GM18870 (cell line): ENCODE results near the gene PIH1D2.
"Not testable (repeated sequence)": the region's sequence is repeated elsewhere in the genome, so short reads cannot be mapped to it uniquely, and the experiment has no call there.

Experiments used
- ATAC-seq: cut with Tn5 transposase; IDR thresholded peaks from one replicate; pipeline ENCODE4 v1.9.1; 2021; ENCODE audit warnings: moderate library complexity; ENCODE audit not compliant: unreplicated experiment

The PIH1D2 gene, protein sequence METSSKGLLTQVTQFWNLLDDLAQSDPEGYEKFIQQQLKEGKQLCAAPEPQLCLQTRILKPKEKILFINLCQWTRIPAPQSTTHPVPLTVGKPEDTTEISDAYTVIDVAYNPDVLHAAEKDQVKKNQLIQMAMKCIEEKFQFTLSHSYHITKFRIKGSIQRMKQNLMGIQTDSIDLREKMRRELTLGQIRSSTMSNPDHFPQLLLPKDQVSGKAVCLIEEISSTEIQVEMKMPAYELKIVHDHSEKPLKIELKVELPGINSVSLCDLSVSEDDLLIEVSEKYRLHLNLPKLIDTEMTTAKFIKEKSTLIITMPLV

DNA sequence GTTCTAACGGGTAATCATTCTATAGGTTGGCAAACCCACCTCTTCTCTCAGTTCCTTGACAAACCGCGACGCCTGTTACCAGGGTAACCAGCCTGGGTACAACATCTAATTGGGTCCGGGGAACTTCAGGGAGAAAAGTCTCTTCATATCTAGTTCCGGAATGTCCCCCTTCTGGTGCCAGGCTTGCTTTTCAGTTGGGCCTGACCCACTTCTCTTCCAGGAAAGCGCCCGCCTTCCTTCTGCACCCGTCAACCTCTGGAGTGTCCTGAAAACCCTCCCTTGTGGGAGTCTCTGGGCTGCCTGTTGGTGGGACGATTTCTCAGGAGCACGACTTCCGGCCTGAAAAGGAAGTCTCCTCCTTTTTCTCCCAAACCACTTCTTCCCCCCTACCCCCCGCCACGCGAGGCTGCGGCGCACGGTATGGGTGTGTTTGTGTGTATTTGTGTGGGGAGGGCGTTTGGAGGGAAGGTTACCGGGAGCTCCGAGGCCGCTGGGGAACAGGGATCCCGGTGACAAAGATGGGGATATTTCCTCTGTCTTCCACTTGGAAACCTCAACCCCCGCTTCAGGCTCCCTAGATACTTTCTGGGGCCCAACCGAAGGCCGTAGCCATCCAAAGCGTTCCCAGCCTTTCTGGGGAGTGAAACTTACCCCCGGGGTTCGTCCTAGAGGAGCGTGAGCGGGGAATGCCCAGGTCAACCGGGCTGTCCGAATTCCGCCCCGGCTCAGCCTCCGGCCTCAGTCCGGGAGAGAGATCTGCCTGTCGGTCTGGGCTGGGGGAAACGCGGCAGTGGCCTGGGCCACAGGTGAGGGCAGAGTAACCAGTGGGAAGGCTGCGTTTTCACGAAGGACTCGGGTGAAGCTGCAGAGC is at the start of gene PIH1D2, which contains the start of gene NKAPD1:
Gene PIH1D2, minus strand, starts transcription at position 77 of the 871 bp plus-strand sequence. CDS start 843 bp downstream, outside the sequence.
Gene NKAPD1, plus strand, starts transcription at position 359 of the 871 bp plus-strand sequence. CDS start 1,276 bp downstream, outside the sequence.
- ATAC-seq, result peak; percentile 80

DNA sequence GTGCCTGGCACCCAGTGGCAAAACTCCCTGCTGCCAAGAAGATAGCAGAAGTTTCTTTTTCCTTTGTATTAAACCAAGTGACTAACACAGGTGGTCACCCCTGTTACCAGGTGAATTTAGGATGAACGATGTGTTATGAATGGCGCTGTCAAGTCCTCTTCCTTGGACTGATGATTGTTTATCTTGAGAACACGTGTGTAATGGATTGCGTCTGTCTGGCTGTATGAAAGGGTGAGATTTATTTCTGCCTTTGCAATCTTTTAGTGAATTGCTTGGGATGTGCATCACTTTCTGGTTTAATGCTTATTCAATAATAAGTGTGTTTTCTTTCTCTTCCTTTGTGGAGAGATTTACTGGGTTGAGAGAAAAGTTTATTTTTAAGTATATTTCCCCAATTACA is 49.3 kb upstream of the PIH1D2 start:
- no peak for ATAC-seq

DNA sequence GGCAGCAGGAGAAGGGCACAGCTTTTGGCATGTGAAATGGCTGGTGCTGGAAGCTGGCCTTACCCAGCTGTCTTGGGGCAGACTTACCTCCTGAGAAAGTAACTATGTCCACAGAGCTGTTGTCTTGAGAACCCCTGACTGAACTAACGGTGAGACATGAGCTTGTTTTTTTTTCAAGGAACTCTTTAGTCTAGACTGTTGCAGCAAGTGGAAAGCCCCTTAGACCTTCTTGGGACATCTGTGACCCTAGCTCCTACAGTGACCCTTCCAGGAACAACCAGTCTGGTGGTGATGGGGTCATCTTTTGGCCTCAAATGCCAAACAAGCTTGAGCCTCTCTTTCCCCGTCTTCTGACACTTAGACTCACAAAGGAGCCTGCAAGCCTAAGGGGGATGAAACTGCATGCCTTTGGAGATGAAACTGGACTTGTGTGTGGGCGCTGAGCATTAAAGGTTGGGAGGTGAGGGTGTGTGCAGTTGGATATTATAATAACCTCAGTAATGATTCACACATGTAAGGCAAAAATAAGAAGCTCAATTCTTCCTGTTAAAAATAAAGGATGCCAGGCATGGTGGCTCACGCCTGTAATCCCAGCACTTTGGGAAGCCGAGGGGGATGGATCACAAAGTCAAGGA is 48.3 kb upstream of the PIH1D2 start:
- ATAC-seq, result no peak

DNA sequence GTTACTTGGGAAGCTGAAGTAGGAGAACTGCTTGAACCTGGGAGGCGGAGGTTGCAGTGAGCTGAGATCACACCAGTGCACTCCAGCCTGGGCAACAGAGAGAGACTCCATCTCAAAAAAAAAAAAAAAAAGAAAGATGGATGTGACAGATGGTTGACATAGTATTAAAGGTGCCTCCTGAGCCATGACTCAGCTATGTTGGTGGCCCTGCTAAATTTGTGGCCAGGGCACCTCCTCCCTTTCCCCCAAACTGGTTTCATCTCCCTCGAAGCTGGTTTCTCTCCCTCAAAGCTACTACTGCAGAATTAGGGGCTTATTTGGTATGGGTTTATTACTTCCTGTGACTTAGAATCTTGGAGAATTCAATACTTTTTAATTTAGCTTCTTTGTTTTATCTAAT is 44.4 kb upstream of the PIH1D2 start:
- no peak for ATAC-seq

DNA sequence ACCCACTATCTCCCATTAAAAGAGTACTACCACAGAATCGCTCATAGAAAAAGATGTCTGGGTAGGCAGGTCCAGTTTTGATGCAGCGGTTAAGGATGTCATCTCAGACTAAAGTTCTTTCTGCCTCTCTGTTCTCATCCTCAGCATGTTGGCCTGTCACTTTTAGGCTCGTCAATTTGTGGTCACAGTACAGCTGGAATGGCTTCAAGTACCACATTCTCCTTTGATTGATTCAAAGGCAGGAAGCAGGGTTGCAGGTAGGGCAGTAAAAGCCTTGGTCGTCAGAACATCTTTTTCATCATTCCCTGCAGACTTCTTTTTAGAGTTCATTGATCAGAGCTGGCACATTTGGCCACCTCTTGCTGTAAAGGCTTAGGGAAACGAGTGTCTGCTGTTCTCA is 41.6 kb upstream of the PIH1D2 start:
- no peak for ATAC-seq

DNA sequence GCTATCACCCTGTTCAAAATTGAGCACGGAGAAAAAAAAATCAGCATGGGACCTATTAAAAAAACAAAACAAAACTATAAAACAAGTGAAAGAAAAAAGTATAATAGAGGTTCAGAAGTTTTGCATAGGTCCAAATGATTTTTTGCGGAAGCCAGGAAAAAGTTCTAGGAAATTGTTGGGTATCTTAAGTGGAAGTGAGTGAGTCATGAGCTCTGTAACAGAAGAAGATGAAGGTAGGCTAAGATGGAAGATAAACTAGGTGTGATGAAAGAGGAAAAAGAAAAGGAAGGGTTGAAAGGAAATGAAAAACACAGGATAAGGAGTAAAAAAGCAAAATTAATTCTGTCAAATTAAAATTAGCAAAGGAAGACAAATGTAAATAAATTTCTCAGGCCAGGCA is 40.6 kb upstream of the PIH1D2 start:
- no peak for ATAC-seq

DNA sequence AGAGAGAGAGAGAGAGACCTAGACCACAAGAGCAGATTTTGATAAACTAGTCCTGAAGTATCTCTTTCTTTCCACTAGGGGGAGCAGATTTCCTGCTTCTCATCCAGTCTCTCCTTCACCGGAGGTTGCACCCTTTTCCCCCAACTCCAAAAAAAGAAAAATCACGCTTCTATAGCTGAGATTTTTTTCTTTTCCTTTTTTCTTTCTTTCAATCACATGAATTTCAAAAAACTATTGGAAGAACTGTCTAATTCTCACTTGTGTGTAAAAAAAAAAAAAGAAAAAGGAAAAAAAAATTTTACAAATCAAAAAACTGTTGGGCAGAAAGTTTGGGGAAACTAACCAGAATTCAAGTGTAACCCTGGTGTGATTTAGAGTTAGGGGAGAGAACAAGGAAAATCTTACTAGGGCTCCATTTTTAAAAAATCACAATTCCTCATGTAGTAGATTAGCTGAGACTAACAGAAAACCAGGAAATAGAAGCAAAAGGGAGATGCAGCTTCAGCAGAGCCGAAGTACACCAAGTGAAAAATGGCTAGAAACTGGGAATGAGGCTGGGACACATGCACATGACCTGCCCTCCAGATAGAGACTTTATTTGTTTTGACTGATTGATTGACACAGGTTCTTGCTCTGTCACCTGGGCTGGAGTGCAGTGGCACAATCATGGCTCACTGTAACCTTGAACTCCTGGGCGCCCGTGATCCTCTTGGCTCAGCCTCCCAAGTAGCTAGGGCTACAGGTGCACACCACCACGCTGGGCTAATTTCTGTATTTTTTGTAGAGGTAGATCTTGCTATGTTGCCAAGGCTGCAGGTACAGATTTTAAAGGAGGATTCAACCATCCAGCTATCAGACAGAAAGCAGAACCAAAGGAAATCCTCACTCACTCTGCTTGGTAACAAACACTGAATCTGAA is 40.0 kb upstream of the PIH1D2 start:
- peak; percentile 50 for ATAC-seq

DNA sequence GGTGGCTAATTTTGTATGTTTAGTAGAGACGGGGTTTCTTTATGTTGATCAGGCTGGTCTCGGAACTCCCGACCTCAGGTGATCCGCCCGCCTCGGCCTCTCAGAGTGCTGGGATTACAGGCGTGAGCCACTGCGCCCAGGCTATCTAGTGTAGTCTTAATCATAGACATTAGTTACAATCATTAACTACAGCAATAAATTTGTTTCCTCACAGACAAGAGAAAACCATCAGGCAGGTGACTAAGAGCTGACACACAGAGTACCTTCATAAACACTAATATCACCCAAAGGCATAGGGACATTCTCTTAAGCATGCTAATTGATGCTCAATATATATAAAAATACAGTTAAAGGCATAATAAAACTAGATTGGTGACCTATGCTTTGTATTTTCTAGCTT is 32.3 kb upstream of the PIH1D2 start:
- ATAC-seq, result no peak

DNA sequence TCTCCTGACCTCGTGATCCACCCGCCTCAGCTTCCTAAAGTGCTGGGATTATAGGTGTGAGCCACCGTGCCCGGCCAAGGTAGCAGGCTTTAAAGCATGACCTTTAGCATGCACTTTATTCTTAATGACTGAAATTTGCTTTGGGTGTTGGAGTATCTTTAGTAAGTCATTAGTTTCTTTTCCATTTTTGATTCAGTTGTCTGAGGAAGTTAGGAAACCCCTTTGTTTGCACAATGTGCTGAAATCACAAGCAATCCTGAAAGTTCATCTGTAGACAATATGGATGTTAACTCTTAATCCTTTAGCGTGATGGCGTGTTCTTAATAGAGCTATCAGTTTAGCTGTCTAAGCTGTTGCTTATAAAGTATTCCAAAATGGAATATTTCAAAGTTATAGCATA is 29.6 kb upstream of the PIH1D2 start:
- ATAC-seq, result no peak

DNA sequence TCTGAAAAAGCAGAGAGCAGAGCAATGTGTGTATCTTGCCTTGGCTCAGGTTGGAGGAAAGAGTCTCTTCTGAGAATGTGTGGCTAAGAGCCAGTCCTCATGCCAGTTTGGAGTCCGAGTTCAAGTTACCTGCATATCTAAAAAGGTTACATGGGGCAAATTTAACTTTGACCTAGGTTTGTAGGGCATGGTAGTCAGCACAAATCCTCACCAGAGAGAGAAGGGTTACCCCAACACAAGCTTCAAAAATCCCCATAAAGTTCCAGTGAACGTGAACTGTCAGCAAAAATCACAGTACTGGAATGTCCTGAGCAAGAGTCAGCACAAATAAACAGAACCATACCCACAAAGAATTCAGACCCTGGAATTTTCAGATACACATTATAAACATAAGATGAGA is 26.6 kb upstream of the PIH1D2 start:
- ATAC-seq, result no peak

DNA sequence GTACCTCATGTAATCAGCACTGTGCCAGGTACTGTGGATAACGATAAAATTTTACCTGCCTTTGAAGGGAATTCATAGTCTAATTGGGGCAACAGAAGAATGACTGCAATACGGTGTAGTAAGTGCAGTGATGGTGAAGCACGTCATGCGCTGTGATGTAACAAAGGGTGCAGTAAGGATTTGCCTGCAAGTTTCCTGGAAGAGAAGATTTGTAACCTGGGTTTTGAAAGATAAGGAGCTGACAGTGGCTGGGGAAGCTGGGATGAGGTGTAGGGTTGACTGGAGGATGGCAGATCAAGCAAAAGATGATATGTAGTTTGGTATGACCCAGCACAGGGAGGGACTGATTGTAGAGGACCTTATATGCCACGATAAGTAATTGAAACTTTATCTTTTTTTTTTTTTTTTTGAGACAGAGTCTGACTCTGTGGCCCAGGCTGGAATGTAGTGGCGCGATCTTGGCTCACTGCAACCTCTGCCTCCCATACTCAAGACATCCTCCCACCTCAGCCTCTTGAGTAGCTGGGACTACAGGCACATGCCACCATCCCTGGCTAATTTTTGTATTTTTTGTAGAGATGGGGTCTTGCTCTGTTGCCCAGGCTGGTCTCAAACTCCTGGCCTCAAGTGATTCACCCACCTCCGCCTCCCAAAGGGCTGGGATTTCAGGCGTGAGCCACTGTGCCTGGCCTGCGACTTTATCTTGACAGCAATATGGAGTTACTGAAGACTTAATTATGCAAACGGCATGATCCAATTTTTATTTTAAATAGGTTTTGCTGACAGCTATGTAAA is 24.1 kb upstream of the PIH1D2 start:
- no peak for ATAC-seq

DNA sequence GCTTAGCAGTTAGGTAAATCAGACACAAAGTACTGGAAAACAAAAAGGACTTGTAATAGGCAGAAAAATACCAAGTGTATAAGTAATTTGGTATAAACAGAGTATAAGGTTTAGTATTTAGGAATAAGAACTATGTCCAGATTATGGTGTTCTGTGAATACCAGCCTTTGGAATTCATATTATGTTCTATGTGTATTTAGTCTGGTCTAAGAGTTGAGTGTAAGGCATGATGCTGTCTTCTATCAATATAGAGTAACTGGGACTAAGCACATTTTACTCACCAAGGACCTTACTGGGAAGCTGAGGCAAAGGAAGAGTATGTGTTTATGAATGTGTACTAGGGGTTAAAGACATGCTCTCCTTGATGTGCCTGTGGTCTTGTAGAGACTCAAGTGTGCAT is 22.4 kb upstream of the PIH1D2 start:
- no peak for ATAC-seq

DNA sequence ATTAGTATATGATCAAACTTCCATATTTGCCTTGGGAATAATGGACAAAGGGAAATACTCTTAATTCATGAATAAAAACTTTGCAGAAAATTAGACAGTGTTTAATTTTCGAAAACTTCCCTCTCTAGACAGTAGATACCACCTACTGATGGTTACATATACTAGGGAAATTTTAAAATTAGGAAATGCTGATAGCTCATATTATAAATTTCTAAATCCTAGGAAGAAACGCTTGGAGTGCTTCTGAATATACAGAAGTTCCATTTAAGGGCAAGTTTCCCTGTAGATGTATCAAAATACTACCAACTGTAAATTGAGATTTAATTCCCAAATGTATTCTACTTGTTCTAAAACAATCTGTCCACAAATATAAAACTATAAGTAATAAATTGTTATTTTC is 21.5 kb upstream of the PIH1D2 start:
- ATAC-seq, result not testable (repeated sequence)

DNA sequence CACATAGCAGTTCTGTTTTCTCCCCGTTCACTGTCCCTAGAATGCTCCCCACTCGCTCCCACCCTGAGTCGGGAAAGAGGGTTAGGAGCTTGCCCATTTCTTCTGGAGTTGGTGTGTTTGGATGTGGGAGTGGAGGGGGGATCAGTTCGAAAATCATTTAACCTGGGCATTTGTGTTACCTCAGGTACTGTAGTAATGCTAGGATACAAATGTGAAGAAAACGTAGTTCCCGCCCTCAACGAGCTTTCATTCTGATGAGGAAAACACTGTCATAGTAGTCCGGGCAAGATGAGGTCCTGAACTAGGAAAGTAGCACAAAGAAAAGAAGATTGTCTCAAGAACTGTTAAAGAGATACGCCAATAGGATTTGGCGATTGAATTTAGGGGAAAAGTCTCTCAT is 13.4 kb upstream of the PIH1D2 start:
- ATAC-seq, result no peak

DNA sequence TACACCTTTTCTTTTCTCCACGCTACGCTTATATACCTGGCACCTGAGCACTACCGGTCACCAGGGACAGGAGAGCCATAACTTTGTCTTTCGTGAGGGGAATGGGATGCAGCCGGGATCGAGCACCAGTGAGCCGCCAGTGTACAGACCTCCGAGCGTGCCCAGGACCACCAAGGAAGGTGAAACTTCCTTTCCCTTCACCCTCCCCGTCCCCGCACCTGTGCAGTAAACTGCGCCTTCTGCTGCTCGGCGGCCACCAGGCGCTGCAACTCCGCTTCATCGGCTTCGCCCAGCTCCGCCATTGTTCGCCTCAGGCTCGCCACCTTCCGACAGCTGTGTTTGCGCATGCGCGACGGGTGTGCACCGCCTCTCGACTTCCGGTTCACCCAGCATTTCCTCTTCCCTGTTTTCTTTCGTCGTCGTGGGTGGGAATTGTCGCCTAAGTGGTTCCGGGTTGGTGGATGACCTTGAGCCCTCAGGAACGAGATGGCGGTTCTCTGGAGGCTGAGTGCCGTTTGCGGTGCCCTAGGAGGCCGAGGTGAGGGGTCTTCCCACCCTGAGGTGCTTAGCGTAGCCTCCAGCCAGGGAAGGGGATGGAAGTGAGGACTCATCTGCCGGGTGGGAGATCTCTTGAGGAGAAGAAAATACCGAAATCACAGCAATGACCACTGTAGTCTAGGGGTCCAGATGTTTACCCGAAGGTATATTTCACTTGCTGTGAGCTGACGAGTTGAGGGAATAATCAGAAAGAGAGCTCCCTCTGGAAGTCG is 12.8 kb upstream of the PIH1D2 start, which contains the start of the genes SDHD and TIMM8B:
Gene SDHD, plus strand, starts transcription at position 452 of the 770 bp plus-strand sequence. Its CDS starts 35 bp downstream, at position 487.
Gene TIMM8B, minus strand, starts transcription at position 335 of the 770 bp plus-strand sequence. Its CDS starts 33 bp downstream, at position 302.
- peak; percentile 76 for ATAC-seq

DNA sequence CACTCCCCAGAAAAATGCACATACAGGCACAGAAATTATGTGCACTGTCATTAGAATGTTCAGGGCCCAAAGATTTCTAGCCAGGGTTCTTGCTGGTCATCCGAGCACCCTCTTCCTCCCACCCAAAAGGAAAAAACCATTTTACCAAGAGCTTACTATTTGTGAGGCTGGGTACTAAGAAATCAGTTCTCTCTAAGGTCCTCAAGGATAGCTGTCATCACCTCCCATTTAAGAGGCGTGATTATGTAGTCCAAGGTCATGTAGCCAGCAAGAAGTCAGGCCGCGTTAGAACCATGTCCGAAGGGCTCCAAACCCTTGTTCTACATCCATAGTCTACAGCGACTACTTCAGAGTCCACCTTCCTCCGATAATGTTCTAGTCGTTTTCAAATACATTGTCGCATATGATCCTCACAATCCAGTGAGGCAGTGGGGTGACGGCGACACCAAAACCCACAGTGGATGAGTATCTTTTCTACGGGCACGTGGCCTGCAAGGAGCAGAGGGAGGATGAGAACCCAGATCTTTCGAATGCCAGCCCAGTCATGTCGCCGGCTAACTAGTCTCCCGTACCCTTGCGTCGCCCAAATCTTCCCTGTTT is 12.1 kb upstream of the PIH1D2 start:
- peak; percentile 29 for ATAC-seq

DNA sequence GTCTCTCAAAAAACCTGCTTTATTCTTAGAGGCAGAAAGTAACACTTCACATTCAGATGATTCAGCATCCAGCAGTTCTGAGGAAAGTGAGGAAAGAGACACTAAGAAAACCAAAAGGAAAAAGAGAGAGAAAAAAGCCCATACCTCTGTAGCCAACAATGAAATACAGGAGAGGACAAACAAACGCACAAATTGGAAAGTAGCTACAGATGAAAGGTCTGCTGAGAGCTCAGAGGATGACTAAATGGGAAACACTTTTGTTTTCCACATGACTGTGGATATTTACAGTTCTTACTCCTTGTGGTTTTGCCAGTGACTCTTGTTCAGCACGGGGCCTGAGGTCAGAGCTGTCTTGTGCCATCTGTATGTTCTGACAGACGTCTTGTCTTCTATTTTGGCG is 8.9 kb upstream of the PIH1D2 start:
- ATAC-seq, result no peak

DNA sequence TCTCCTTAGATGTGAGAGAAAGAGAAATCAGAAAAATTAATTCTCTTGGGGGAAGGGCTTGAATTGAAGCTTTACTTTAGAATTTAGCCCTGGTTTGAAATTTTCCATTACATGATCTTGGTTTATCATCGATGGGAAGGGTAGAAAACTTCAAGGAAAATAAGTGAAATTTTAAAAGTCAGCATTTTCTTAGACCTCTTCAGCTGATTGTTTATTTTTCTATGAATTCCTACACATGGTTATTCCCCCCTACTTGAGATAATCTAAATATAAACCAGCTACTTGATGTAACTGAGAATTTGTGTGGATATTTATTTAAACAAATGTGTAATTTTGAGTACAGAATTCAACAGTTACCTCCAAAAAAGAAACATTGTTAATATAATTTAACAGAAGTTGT is 10.9 kb downstream of the PIH1D2 start:
- no peak for ATAC-seq
